Naive thymus-derived CD8-positive, alpha-beta T cell (primary cell): ENCODE results near the gene TGFA. TPM values are rescaled to one million over a fixed set of nuclear protein-coding genes. Genes with fewer than 3 reads are reported as not detected.
A peak's percentile ranks its signal among the peaks of the same experiment; 100 is the strongest.

Source experiments
- ATAC-seq, 2 donors: fragments of 150-1000 bp; cut with Tn5 transposase in 1 of 2; sonication (Bioruptor Pico), chemical (Tn5 transposase) in 1 of 2; 1 replicate in 1 of 2; 2 replicates in 1 of 2; pipeline ENCODE4 v1.10.0; 2021; ENCODE audit warnings: mild to moderate bottlenecking in 2 of 2, moderate library complexity in 2 of 2
- POLR2A ChIA-PET: fragments of 350-600 bp; sonication (Branson Sonifier 250); formaldehyde crosslinking; loops from one replicate; lab custom pipeline; 2021; ENCODE audit warnings: antibody characterized with exemption; lab: Charles Lee
- DNase-seq, 10 donors: peaks; one replicate each; pipeline versions ENCODE4 v3.0.0 to v3.0.0-alpha.2; 2020 to 2022
- H3K27ac Mint-ChIP-seq, 10 donors: one replicate each; pipeline ENCODE4 v1.8.0; 2020 to 2022; ENCODE audit warnings: mild to moderate bottlenecking in 10 of 10, mixed read lengths in 10 of 10, moderate library complexity in 4 of 10, inconsistent platforms in 1 of 10
- H3K27me3 Mint-ChIP-seq, 5 donors: one replicate each; pipeline ENCODE4 v1.8.0; 2021 to 2022; ENCODE audit warnings: mixed read lengths in 5 of 5
- H3K36me3 Mint-ChIP-seq, 3 donors: one replicate each; pipeline ENCODE4 v1.8.0; 2020 to 2022; ENCODE audit warnings: mixed read lengths in 3 of 3, mild to moderate bottlenecking in 2 of 3, inconsistent platforms in 1 of 3
- H3K4me1 Mint-ChIP-seq, 4 donors: one replicate each; pipeline ENCODE4 v1.8.0; 2021 to 2022; ENCODE audit warnings: mixed read lengths in 4 of 4
- H3K4me3 Mint-ChIP-seq, 10 donors: one replicate each; pipeline ENCODE4 v1.8.0; 2020 to 2022; ENCODE audit warnings: mild to moderate bottlenecking in 10 of 10, mixed read lengths in 10 of 10, moderate library complexity in 6 of 10, inconsistent platforms in 1 of 10
- H3K9me3 Mint-ChIP-seq, 9 donors: one replicate each; pipeline ENCODE4 v1.8.0; 2020 to 2022; ENCODE audit warnings: mixed read lengths in 9 of 9, mild to moderate bottlenecking in 3 of 9, inconsistent platforms in 1 of 9, moderate library complexity in 1 of 9
- polyA plus RNA-seq, 3 donors: library from polyadenylated mRNA; unstranded; fragments of 300-500 nt; fragmentation: Illumina TruSeq; gene quantifications; one replicate each; pipeline ENCODE4 v1.2.3, GENCODE V29; 2021
- total RNA-seq, 8 experiments: library from RNA in 2 of 8; stranded (reverse) in 2 of 8; gene quantifications; one replicate each; pipeline ENCODE4 v1.2.3 and lab custom pipeline; 2021 to 2026

Gene TGFA
- total and polyA plus RNA-seq, 5 experiments from 2014 or later: 0.61 to 1.5 (median 0.76) TPM

GRCh38 chr2:70442301-70443077 is 111.1 kb downstream of the TGFA start:
- Mint-ChIP-seq H3K27me3 (no peaks in the 10 kb centered on the region), H3K27ac (peak overlapping the region in 6 of 10 donors; percentile 17 to 86 (median 42)), H3K36me3 (no peaks in the 10 kb centered on the region), H3K4me1 (peaks cover 25 to 52% (median 36%) of the 10 kb centered on the region in 4 donors), H3K4me3 (no peak overlapping the region), H3K9me3 (peaks cover 0 to 2% (median 0%) of the 10 kb centered on the region in 9 donors)
- POLR2A ChIA-PET: no interaction called here
- ATAC-seq: no peak
- no peak for DNase-seq

GRCh38 chr2:70440621-70441020 is 113.0 kb downstream of the TGFA start:
- no peaks in the 10 kb centered on the region for H3K36me3 Mint-ChIP-seq
- POLR2A ChIA-PET: no interaction called here
- H3K27me3 Mint-ChIP-seq: no peaks in the 10 kb centered on the region
- DNase-seq (peak in 7 of 10 donors; percentile 5 to 63 (median 35)), ATAC-seq (peak; percentile 93 to 94)
- peaks cover 25 to 62% (median 37%) of the 10 kb centered on the region in 4 donors for H3K4me1 Mint-ChIP-seq
- H3K27ac Mint-ChIP-seq: peak overlapping the region; percentile 67 to 95 (median 84)
- peaks cover 0 to 2% (median 0%) of the 10 kb centered on the region in 9 donors for H3K9me3 Mint-ChIP-seq
- peak overlapping the region; percentile 30 to 84 (median 68) for H3K4me3 Mint-ChIP-seq

GRCh38 chr2:70435138-70435537 is 118.5 kb downstream of the TGFA start:
- POLR2A ChIA-PET: no interaction called here

GRCh38 chr2:70433315-70433714 is 120.3 kb downstream of the TGFA start:
- Mint-ChIP-seq H3K4me3 (no peak overlapping the region), H3K4me1 (peaks cover 0 to 11% (median 2%) of the 10 kb centered on the region in 4 donors), H3K36me3 (no peaks in the 10 kb centered on the region), H3K9me3 (no peaks in the 10 kb centered on the region), H3K27ac (no peak overlapping the region), H3K27me3 (no peaks in the 10 kb centered on the region)
- DNase-seq (no peak), ATAC-seq (no peak)
- POLR2A ChIA-PET: no interaction called here

More at GRCh38 chr2:70435138-70435537, 118.5 kb downstream of the TGFA start:
- H3K4me3 Mint-ChIP-seq: no peak overlapping the region
- peak overlapping the region in 1 of 10 donors; percentile 13 for H3K27ac Mint-ChIP-seq
- no peaks in the 10 kb centered on the region for H3K36me3 Mint-ChIP-seq
- H3K9me3 Mint-ChIP-seq: no peaks in the 10 kb centered on the region
- DNase-seq (no peak), ATAC-seq (no peak)
- H3K4me1 Mint-ChIP-seq: peaks cover 8 to 27% (median 13%) of the 10 kb centered on the region in 4 donors
- H3K27me3 Mint-ChIP-seq: no peaks in the 10 kb centered on the region

DNA sequence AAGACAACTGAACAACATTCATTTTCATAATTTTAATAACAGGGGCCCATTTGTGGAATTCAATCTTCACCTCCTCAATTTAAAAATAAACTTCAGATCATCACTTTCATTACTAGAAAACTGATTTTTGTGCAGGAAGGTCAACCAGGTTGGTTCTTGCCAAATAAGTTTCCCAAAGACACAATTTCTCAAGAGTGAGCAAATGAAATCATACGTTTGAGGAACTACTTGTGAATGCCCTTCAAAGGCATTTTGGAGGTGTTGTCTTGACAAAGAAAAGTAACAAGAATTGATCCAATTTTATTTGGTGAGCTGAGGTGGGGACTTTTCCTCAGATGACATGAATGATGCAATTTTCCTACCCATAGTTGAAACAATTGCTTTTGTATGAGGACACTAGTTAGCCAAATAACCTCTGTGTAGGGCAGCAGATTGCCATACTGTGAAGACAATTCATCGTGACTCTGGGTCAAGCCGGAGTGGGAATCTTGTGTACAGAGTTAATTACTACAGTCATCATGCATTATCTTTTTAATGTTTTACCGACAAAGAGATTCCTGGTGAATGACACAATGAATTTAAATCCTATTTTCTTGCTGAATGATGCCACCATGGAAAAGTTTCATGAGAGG is 121.8 kb downstream of the TGFA start:
- no peaks in the 10 kb centered on the region for H3K36me3 Mint-ChIP-seq

DNA sequence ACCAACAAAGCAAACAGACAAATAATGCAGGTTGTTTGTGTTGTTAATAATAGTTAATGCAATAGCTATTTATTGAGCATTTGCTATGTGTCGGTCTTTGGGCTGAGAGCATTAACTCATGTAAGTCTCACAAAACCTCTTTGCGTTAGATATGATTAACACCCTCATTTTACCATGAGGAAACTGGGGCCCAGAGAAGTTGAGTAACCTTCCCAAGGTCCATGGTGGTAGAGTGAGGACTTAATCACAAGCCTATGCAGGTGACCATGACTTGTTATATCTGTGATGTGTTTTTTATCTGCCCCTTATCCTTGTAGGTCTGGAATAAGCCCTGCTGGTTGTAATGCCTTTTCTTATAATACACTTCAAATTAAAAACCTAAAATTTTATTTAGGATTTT is 127.3 kb downstream of the TGFA start:
- Mint-ChIP-seq H3K27me3 (peaks cover 0 to 2% (median 0%) of the 10 kb centered on the region in 5 donors), H3K27ac (no peak overlapping the region), H3K9me3 (no peaks in the 10 kb centered on the region), H3K4me3 (no peak overlapping the region), H3K4me1 (no peaks in the 10 kb centered on the region), H3K36me3 (no peaks in the 10 kb centered on the region)
- POLR2A ChIA-PET: no interaction called here
- DNase-seq (no peak), ATAC-seq (no peak)

More for the DNA sequence above, 121.8 kb downstream of the TGFA start:
- Mint-ChIP-seq H3K27ac (no peak overlapping the region), H3K4me1 (peaks cover 0 to 7% (median 2%) of the 10 kb centered on the region in 4 donors), H3K27me3 (no peaks in the 10 kb centered on the region), H3K9me3 (no peaks in the 10 kb centered on the region), H3K4me3 (no peak overlapping the region)
- POLR2A ChIA-PET: no interaction called here
- no peak for DNase-seq
- no peak for ATAC-seq

GRCh38 chr2:70425682-70426301 is 127.8 kb downstream of the TGFA start:
- H3K36me3 Mint-ChIP-seq: no peaks in the 10 kb centered on the region
- POLR2A ChIA-PET: no interaction called here
- H3K4me3 Mint-ChIP-seq: no peak overlapping the region
- H3K4me1 Mint-ChIP-seq: no peaks in the 10 kb centered on the region
- H3K27ac Mint-ChIP-seq: peak overlapping the region in 1 of 10 donors; percentile 77
- peaks cover 0 to 2% (median 0%) of the 10 kb centered on the region in 5 donors for H3K27me3 Mint-ChIP-seq
- H3K9me3 Mint-ChIP-seq: no peaks in the 10 kb centered on the region
- ATAC-seq (no peak), DNase-seq (no peak)

GRCh38 chr2:70420740-70421139 is 132.9 kb downstream of the TGFA start:
- H3K27me3 Mint-ChIP-seq: peaks cover 0 to 2% (median 0%) of the 10 kb centered on the region in 5 donors
- H3K4me3 Mint-ChIP-seq: no peak overlapping the region
- ATAC-seq: no peak
- H3K27ac Mint-ChIP-seq: peak overlapping the region in 1 of 10 donors; percentile 36
- H3K36me3 Mint-ChIP-seq: no peaks in the 10 kb centered on the region
- H3K9me3 Mint-ChIP-seq: no peaks in the 10 kb centered on the region
- no peaks in the 10 kb centered on the region for H3K4me1 Mint-ChIP-seq
- POLR2A ChIA-PET: no interaction called here
- no peak for DNase-seq

- Mint-ChIP-seq H3K36me3 (no peaks in the 10 kb centered on the region), H3K9me3 (no peaks in the 10 kb centered on the region), H3K27ac (no peak overlapping the region), H3K4me1 (no peaks in the 10 kb centered on the region), H3K4me3 (no peak overlapping the region), H3K27me3 (peaks cover 0 to 2% (median 0%) of the 10 kb centered on the region in 5 donors)
- no peak for DNase-seq
- POLR2A ChIA-PET: interaction anchor here (0.5 kb wide), 1 partner anchor 306 kb away, joined by 3 read pairs; no protein-coding TSS in a partner anchor
- ATAC-seq: no peak
These were observed 133.5 kb downstream of the TGFA start for GRCh38 chr2:70420143-70420542.

DNA sequence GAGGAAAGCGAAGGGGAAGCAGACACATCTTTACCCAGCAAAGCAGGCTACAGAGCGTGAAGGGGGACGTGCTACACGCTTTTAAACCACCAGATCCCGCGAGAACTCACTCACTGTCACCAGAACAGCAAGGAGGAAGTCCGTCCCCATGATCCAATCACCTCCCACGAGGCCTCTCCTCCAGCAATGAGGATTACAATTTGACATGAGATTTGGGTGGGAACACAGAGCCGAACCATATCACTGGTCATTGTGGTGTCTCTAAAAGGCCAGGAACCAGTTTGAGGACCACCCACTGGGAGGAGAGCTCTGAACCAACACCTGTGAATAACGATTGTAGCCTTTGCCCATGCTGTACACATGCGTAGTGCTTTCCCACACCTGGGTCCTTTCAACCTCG is 135.1 kb downstream of the TGFA start:
- H3K9me3 Mint-ChIP-seq: no peaks in the 10 kb centered on the region
- no peaks in the 10 kb centered on the region for H3K4me1 Mint-ChIP-seq
- ATAC-seq (no peak), DNase-seq (no peak)
- H3K4me3 Mint-ChIP-seq: no peak overlapping the region
- POLR2A ChIA-PET: no interaction called here
- no peak overlapping the region for H3K27ac Mint-ChIP-seq
- no peaks in the 10 kb centered on the region for H3K36me3 Mint-ChIP-seq
- H3K27me3 Mint-ChIP-seq: no peaks in the 10 kb centered on the region

GRCh38 chr2:70417011-70417410 is 136.6 kb downstream of the TGFA start:
- Mint-ChIP-seq H3K9me3 (no peaks in the 10 kb centered on the region), H3K4me3 (no peak overlapping the region), H3K36me3 (no peaks in the 10 kb centered on the region), H3K27ac (no peak overlapping the region), H3K27me3 (no peaks in the 10 kb centered on the region), H3K4me1 (no peaks in the 10 kb centered on the region)
- no peak for ATAC-seq
- POLR2A ChIA-PET: no interaction called here
- DNase-seq: no peak

- H3K27ac Mint-ChIP-seq: no peak overlapping the region
- H3K9me3 Mint-ChIP-seq: peaks cover 0 to 4% (median 0%) of the 10 kb centered on the region in 9 donors
- ATAC-seq: no peak
- no peaks in the 10 kb centered on the region for H3K4me1 Mint-ChIP-seq
- no peaks in the 10 kb centered on the region for H3K36me3 Mint-ChIP-seq
- H3K4me3 Mint-ChIP-seq: no peak overlapping the region
- H3K27me3 Mint-ChIP-seq: peaks cover 0 to 2% (median 0%) of the 10 kb centered on the region in 5 donors
- POLR2A ChIA-PET: no interaction called here
- no peak for DNase-seq
These were observed 141.1 kb downstream of the TGFA start for GRCh38 chr2:70412294-70413070.
